OCI-LY7 (cell line): ENCODE data around the gene TMPRSS15. TPM values are rescaled to one million over a fixed set of nuclear protein-coding genes. Genes with fewer than 3 reads are reported as not detected.

Experiments used
- BruUV-seq: library from RNA; stranded (reverse); fragments of 400-500 nt; replicated peaks from 2 replicates; lab custom pipeline; 2021; lab: Mats Ljungman, UMichigan
- CTCF ChIA-PET: fragments of 300-600 bp; sonication (Branson Sonifier 250); formaldehyde crosslinking; loops from one replicate; lab custom pipeline; 2022; ENCODE audit warnings: antibody characterized with exemption; ENCODE audit not compliant: unreplicated experiment; lab: Charles Lee
- POLR2A ChIA-PET: fragments of 300-600 bp; sonication (Branson Sonifier 250); formaldehyde crosslinking; loops from one replicate; lab custom pipeline; 2022; ENCODE audit warnings: antibody characterized with exemption; lab: Charles Lee
- DNase-seq: peaks from one replicate; pipeline ENCODE4 v3.0.0-alpha.2; 2015; ENCODE audit warnings: low spot score
- H2AFZ ChIP-seq: fragments of 200-600 bp; sonication (generic), shearing (Covaris generic); 2 replicates; pipeline ENCODE4 v1.6.1; 2014; ENCODE audit warnings: mild to moderate bottlenecking, antibody characterized with exemption, low read length, moderate library complexity
- H3K27ac ChIP-seq: fragments of 200-600 bp; sonication (generic); 2 replicates; pipeline ENCODE4 v1.5.1; 2014; ENCODE audit warnings: mixed run types, low read depth, mild to moderate bottlenecking, moderate library complexity, low read length, inconsistent platforms; ENCODE audit not compliant: poor library complexity, severe bottlenecking
- H3K36me3 ChIP-seq: fragments of 200-600 bp; sonication (generic); 2 replicates; pipeline ENCODE4 v1.6.1; 2014; ENCODE audit warnings: mild to moderate bottlenecking, antibody characterized with exemption, low read length, moderate library complexity, mixed read lengths; ENCODE audit not compliant: insufficient read depth
- H3K4me1 ChIP-seq: fragments of 200-600 bp; sonication (generic); 2 replicates; pipeline ENCODE4 v1.5.1; 2014; ENCODE audit warnings: mild to moderate bottlenecking, low read length; ENCODE audit not compliant: insufficient read depth, poor library complexity, severe bottlenecking
- H3K4me2 ChIP-seq: fragments of 200-600 bp; sonication (generic); 2 replicates; pipeline ENCODE4 v1.6.1; 2014; ENCODE audit warnings: mild to moderate bottlenecking, low read length
- H3K4me3 ChIP-seq: fragments of 200-600 bp; sonication (generic); 2 replicates; pipeline ENCODE4 v1.5.1; 2014; ENCODE audit warnings: mild to moderate bottlenecking, low read depth, low read length; ENCODE audit not compliant: poor library complexity, severe bottlenecking
- H3K79me2 ChIP-seq: fragments of 200-600 bp; sonication (generic); 2 replicates; pipeline ENCODE4 v1.6.1; 2016; ENCODE audit warnings: low read depth, mild to moderate bottlenecking, low read length, moderate library complexity, mixed read lengths; ENCODE audit not compliant: insufficient read depth
- H3K9me2 ChIP-seq: fragments of 200-600 bp; sonication (generic); 2 replicates; pipeline ENCODE4 v1.6.1; 2016; ENCODE audit warnings: mild to moderate bottlenecking, low read length, mixed read lengths; ENCODE audit not compliant: insufficient read depth
- H3K9me3 ChIP-seq: fragments of 200-600 bp; sonication (generic); 2 replicates; pipeline ENCODE4 v1.6.1; 2014; ENCODE audit warnings: mild to moderate bottlenecking, mixed run types, low read length, mixed read lengths
- H4K20me1 ChIP-seq: fragments of 200-600 bp; sonication (generic); 2 replicates; pipeline ENCODE4 v1.6.1; 2014; ENCODE audit warnings: mild to moderate bottlenecking, antibody characterized with exemption, low read length, moderate library complexity, mixed read lengths; ENCODE audit not compliant: insufficient read depth
- EZH2phosphoT487 ChIP-seq: fragments of 200-600 bp; sonication (generic); IDR thresholded peaks from 2 replicates; pipeline ENCODE4 v1.6.1; 2018; ENCODE audit warnings: low read depth, borderline replicate concordance, mild to moderate bottlenecking, mixed run types, antibody characterized with exemption, low read length, moderate library complexity, mixed read lengths
- intact Hi-C: fragments of 100-400 bp; cut with micrococcal nuclease; formaldehyde crosslinking; loops from one replicate; pipeline ENCODE4 v1.10.0; 2022; ENCODE audit not compliant: unreplicated experiment
- total RNA-seq, 2 experiments: library from RNA; depleted of rRNA in 1 of 2; stranded (reverse); fragments of >200 nt in 1 of 2; shearing (Covaris generic) in 1 of 2; gene quantifications; 2 replicates each; pipeline ENCODE4 v1.2.3, GENCODE V29; 2014 to 2022
- TF ChIP-seq, protein P1 (sequence below): fragments of 200-600 bp; sonication (generic); conservative IDR thresholded peaks from 2 replicates; pipeline ENCODE4 v1.5.1; 2014; ENCODE audit warnings: mild to moderate bottlenecking, antibody characterized with exemption, low read length, moderate library complexity, mixed read lengths

Gene TMPRSS15
- total RNA-seq, 2 experiments from 2014 or later, result 0.03 to 0.13 TPM

DNA sequence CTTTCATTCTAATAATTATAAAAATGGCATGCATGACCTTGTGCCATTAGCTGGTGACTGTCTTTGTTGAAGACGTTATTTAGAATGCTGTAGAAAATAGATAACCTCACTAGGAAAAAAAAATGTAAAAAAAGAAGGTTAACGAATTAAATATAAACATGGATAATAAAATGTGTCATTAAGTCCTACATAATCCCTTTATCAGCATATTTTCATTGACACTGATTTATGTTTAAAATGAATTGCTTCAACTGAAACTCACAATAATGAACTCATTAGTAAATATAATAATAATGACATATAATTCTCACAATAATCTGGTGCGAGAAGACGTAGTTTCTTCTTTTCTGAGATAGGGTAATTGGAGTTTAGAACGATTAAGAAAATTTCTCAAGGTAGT, 4.7 kb downstream of the TMPRSS15 start:
- peaks cover 6% of the 10 kb centered on the region; the same call in 1 of the 2 replicates for H3K36me3 ChIP-seq
- peaks cover 26% of the 10 kb centered on the region for H3K9me3 ChIP-seq
- no peaks in the 10 kb centered on the region for H3K79me2 ChIP-seq
- POLR2A ChIA-PET, result interaction anchor here (0.8 to 1.4 kb wide), 3 partner anchors 23 to 103 kb away, joined by 3 to 7 read pairs (median 5); no protein-coding TSS in a partner anchor
- BruUV-seq, result no TSS peak
- intact Hi-C loops, result no loop called here
- H3K4me1 ChIP-seq, result peaks cover 7% of the 10 kb centered on the region
- DNase-seq, result no peak
- H4K20me1 ChIP-seq, result no peaks in the 10 kb centered on the region
- no peaks in the 10 kb centered on the region for H3K9me2 ChIP-seq
- H3K4me3 ChIP-seq, result no peak overlapping the region
- TF ChIP-seq, protein P1, sequence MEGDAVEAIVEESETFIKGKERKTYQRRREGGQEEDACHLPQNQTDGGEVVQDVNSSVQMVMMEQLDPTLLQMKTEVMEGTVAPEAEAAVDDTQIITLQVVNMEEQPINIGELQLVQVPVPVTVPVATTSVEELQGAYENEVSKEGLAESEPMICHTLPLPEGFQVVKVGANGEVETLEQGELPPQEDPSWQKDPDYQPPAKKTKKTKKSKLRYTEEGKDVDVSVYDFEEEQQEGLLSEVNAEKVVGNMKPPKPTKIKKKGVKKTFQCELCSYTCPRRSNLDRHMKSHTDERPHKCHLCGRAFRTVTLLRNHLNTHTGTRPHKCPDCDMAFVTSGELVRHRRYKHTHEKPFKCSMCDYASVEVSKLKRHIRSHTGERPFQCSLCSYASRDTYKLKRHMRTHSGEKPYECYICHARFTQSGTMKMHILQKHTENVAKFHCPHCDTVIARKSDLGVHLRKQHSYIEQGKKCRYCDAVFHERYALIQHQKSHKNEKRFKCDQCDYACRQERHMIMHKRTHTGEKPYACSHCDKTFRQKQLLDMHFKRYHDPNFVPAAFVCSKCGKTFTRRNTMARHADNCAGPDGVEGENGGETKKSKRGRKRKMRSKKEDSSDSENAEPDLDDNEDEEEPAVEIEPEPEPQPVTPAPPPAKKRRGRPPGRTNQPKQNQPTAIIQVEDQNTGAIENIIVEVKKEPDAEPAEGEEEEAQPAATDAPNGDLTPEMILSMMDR, result no peak
- TF ChIP-seq EZH2phosphoT487, result no peak
- peak overlapping the region; percentile 5; the same call in 1 of the 2 replicates for H2AFZ ChIP-seq
- CTCF ChIA-PET, result no interaction called here
- no peak overlapping the region for H3K4me2 ChIP-seq
- no peak overlapping the region for H3K27ac ChIP-seq

- no TSS peak for BruUV-seq
- intact Hi-C loops, result loop anchor here (2.0 kb wide), 1 partner anchor 113 kb away; no protein-coding TSS in a partner anchor
Observed at GRCh38 chr21:18387994-18388393, 15.6 kb downstream of the TMPRSS15 start.

More at GRCh38 chr21:18387994-18388393, 15.6 kb downstream of the TMPRSS15 start:
- Histone ChIP-seq H3K27ac (no peak overlapping the region), H3K4me2 (no peak overlapping the region), H2AFZ (0 out of 2 replicates have a peak overlapping the region, but pooled peaks have one; percentile 12), H4K20me1 (no peaks in the 10 kb centered on the region), H3K4me3 (no peak overlapping the region), H3K9me3 (peaks cover 43% of the 10 kb centered on the region), H3K79me2 (no peaks in the 10 kb centered on the region), H3K4me1 (peaks cover 20% of the 10 kb centered on the region), H3K9me2 (no peaks in the 10 kb centered on the region), H3K36me3 (peaks cover 9% of the 10 kb centered on the region; the same call in 1 of the 2 replicates)
- ChIA-PET POLR2A (interaction anchor here (0.9 to 1.1 kb wide), 4 partner anchors 16 to 104 kb away, joined by 3 to 4 read pairs (median 3); no protein-coding TSS in a partner anchor), CTCF (interaction anchor here (1.3 kb wide), 1 partner anchor 110 kb away, joined by 4 read pairs; no protein-coding TSS in a partner anchor)
- no peak for TF ChIP-seq EZH2phosphoT487
- TF ChIP-seq, protein P1, result peak; percentile 78
- peak; percentile 56 for DNase-seq
